Activated T-cell treated with anti-CD3 and anti-CD28 coated beads, Interleukin-2, amount 50 U/mL, for 72 hours (primary cell): ENCODE measurements around the gene COMMD7. TPM values are rescaled to one million over a fixed set of nuclear protein-coding genes. Genes with fewer than 3 reads are reported as not detected.
A peak's percentile ranks its signal among the peaks of the same experiment; 100 is the strongest.
"Not testable (repeated sequence)": the region's sequence is repeated elsewhere in the genome, so short reads cannot be mapped to it uniquely, and the experiment has no call there.

Experiments used
- ATAC-seq, 2 donors: fragments of 150-1000 bp; cut with Tn5 transposase; replicated peaks in 1 of 2; 2 replicates each; pipeline ENCODE4 v1.10.0; 2021; ENCODE audit warnings: moderate library complexity in 2 of 2, mild to moderate bottlenecking in 1 of 2
- DNase-seq, 2 donors: peaks; one replicate each; pipeline ENCODE4 v3.0.0; 2021 to 2022; ENCODE audit warnings: mixed read lengths in 1 of 2
- H3K27ac Mint-ChIP-seq: one replicate; pipeline ENCODE4 v1.8.0; 2022; ENCODE audit warnings: mild to moderate bottlenecking, moderate library complexity, mixed read lengths
- H3K27me3 Mint-ChIP-seq: one replicate; pipeline ENCODE4 v1.8.0; 2022; ENCODE audit warnings: low read depth, mixed read lengths
- H3K36me3 Mint-ChIP-seq, 2 donors: one replicate each; pipeline ENCODE4 v1.8.0; 2022; ENCODE audit warnings: mixed read lengths in 2 of 2, mild to moderate bottlenecking in 1 of 2; ENCODE audit not compliant: insufficient read depth in 2 of 2
- H3K4me1 Mint-ChIP-seq: one replicate; pipeline ENCODE4 v1.8.0; 2022; ENCODE audit warnings: low read depth, mixed read lengths
- H3K4me3 Mint-ChIP-seq, 2 donors: one replicate each; pipeline ENCODE4 v1.8.0; 2022; ENCODE audit warnings: mild to moderate bottlenecking in 2 of 2, mixed read lengths in 2 of 2, moderate library complexity in 2 of 2
- H3K9me3 Mint-ChIP-seq, 2 donors: one replicate each; pipeline ENCODE4 v1.8.0; 2022; ENCODE audit warnings: mixed read lengths in 2 of 2
- total RNA-seq, 2 donors: library from RNA; stranded (reverse); gene quantifications; one replicate each; pipeline ENCODE4 v1.2.3, GENCODE V29; 2022

COMMD7 gene
- total RNA-seq, 2 donors from 2014 or later = 51.8 to 62.0 TPM

DNA sequence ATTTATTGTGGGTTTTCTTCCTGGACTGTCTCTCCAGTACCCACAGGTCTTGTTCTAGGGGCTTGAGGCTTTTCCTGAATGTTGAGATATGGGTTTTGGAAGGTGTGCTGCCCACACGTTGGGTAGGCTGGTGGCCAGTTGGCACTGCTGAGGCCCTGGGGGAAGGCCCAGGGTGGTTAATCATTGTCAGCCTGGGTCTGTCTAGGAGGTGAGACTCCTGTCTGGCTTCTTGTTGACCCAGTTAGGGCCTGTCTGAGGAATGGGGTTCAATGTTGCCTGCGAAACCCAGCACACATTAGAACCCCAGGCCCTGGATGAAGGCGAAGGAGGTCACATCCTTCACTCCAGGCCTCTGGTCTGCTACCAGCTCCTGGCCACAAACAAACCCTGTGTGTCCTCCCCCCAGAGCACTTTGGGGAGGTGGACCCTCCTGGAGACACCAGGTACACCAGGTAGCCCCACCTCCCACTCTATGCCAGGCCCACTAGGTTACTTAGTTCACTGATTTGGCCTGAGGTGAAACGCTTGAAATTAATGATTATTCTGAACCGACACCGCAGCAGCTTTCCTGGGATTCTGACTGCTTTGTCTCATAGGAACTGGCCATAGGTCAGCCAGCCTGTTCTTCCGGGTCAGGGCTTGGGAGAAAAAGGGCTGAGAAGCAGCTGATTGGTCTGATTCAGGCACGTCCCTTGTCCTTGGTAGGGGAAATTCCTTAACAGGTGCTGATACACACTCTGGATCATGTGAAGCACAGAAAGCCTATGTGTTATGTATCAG is 34.1 kb upstream of the COMMD7 start:
- Mint-ChIP-seq H3K27me3 (no peaks in the 10 kb centered on the region), H3K4me1 (peaks cover 32% of the 10 kb centered on the region), H3K27ac (no peak overlapping the region), H3K36me3 (no peaks in the 10 kb centered on the region), H3K4me3 (no peak overlapping the region), H3K9me3 (no peaks in the 10 kb centered on the region)
- no peak for ATAC-seq
- no peak for DNase-seq

DNA sequence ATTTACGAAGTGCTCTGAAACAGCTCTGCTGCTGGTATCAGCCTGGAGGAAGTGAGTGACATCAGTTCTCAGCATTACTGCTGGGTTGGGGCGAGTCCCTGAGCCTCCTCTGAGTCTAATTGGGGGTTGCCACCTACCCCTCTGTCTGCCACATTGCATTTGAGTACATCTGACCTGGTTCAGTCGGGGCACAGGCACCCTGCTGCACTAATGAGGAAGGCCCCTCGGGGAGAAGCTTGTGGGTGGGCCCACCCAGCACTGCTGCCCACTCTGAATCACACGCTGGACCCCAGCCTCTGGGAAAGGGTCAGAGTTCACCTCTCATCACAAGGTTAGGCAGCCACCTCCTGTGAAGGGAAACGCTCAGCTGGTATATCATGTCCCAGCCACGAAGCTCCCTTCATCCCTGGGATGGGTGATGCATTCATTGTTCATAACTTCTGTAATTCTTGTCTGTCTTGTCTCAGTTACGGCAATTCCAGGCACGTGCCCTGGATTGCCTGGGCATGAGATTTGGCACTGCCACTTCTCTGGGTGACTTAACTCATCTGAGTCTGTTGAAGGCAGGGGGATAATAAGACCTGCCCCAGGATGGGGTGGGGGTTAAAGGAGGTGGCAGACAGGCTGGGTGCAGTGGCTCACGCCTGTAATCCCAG is 32.2 kb upstream of the COMMD7 start:
- H3K4me3 Mint-ChIP-seq = no peak overlapping the region
- no peaks in the 10 kb centered on the region for H3K36me3 Mint-ChIP-seq
- peak in 1 of 2 donors; percentile 28 for ATAC-seq
- DNase-seq = no peak
- H3K9me3 Mint-ChIP-seq = no peaks in the 10 kb centered on the region
- H3K27ac Mint-ChIP-seq = no peak overlapping the region
- peaks cover 45% of the 10 kb centered on the region for H3K4me1 Mint-ChIP-seq
- H3K27me3 Mint-ChIP-seq = no peaks in the 10 kb centered on the region

DNA sequence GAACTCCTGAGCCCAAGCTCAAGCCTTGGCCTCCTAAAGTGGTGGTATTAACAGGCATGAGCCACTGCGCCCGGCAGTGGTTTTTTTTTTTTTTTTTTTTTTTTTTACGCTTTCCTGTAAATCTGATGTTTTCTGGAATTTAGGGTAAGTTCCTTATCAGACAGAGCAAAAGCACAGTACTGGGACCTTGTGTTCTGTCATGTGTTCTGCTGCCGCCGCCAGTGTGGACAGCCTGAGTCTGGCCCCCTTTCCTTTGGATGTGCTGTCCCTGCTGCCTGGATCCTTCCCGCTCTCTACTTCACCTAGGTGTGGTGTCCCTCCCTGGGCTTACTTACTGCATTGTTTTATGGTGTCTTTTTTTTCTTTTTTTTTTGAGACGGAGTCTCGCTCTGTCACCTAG is 30.6 kb upstream of the COMMD7 start:
- Mint-ChIP-seq H3K36me3 (no peaks in the 10 kb centered on the region), H3K27ac (no peak overlapping the region), H3K4me3 (no peak overlapping the region), H3K27me3 (no peaks in the 10 kb centered on the region), H3K9me3 (no peaks in the 10 kb centered on the region), H3K4me1 (peaks cover 45% of the 10 kb centered on the region)
- DNase-seq (no peak), ATAC-seq (no peak)

DNA sequence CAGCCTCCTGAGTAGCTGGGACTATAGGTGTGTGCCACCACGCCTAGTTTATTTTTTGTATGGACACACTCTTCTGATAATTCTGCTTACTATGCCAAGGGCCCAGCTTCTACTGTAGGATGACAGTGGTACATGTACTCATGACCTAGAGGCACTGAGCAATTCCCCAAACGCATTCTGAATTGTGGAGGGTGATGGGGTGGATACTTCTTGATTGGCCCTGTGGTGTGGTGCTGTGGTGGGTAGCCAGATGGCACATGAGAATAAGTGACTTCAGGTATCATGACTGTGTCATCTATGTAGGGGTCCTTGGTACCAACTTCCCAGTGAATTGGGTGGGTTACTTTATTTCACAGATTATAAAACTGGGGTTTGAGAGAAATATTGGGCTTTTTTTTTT is 30.0 kb upstream of the COMMD7 start:
- no peak overlapping the region for H3K27ac Mint-ChIP-seq
- DNase-seq = no peak
- no peak overlapping the region for H3K4me3 Mint-ChIP-seq
- H3K36me3 Mint-ChIP-seq = no peaks in the 10 kb centered on the region
- H3K4me1 Mint-ChIP-seq = peaks cover 39% of the 10 kb centered on the region
- no peaks in the 10 kb centered on the region for H3K9me3 Mint-ChIP-seq
- no peaks in the 10 kb centered on the region for H3K27me3 Mint-ChIP-seq
- ATAC-seq = no peak

DNA sequence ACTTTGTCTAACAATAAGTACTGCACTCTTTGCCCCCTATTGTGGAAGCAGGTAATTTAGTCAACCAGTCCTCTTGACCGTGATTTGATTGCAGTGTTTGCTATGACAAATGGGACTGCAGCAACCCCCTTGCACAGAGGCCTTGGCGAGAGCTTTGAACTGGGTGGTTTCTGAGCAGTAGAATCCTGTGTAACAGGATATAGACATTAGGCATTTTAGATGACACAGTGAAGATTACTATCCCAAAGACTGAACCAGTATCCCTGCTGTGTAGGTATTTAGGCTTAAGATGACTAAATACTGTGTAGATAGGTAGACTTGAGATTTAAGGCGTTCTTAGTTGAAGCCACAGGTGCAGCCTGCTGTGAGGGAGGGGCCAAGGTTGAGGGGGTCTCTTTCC is 28.8 kb upstream of the COMMD7 start:
- no peak overlapping the region for H3K27ac Mint-ChIP-seq
- H3K4me3 Mint-ChIP-seq = no peak overlapping the region
- no peaks in the 10 kb centered on the region for H3K36me3 Mint-ChIP-seq
- no peaks in the 10 kb centered on the region for H3K9me3 Mint-ChIP-seq
- ATAC-seq (no peak), DNase-seq (no peak)
- H3K27me3 Mint-ChIP-seq = no peaks in the 10 kb centered on the region
- H3K4me1 Mint-ChIP-seq = peaks cover 33% of the 10 kb centered on the region

DNA sequence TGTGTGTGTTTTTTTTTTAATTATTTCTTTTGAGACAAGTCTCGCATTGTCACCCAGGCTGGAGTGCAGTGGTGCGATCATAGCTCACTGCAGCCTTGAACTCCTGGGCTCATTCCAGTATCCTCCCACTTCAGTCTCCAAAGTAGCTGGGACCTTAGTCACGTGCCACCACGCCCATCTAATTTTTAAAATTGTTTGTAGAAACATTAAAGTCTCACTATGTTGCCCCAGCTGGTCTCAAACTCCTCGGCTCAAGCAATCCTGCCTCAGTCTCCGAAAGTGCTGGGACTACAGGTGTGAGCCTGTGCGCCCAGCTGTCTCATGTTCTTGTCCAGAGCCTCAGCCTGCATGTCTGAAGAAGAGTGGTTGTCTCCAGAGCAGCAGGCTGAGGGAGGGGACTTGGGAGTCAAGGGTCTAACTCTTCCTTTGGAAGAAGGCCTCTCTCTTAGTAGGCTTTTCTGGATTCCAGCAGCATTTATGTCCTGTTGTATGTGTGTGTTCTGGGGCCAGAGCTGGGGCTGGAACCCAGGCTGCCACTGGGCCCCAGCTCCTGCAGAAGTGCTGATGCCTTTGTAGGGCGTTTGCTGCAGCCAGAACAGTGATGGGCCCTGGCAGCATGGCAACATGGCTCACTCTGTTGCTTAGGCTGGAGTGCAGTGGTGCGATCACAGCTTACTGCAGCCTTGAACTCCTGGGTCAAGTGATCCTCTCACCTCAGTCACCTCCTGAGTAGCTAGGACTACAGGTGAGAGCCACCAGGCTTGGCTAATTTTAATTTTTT is 24.3 kb upstream of the COMMD7 start:
- ATAC-seq (no peak), DNase-seq (no peak)
- H3K9me3 Mint-ChIP-seq = no peaks in the 10 kb centered on the region
- peaks cover 18% of the 10 kb centered on the region for H3K4me1 Mint-ChIP-seq
- no peaks in the 10 kb centered on the region for H3K36me3 Mint-ChIP-seq
- no peak overlapping the region for H3K4me3 Mint-ChIP-seq
- H3K27ac Mint-ChIP-seq = no peak overlapping the region
- peaks cover 5% of the 10 kb centered on the region for H3K27me3 Mint-ChIP-seq

DNA sequence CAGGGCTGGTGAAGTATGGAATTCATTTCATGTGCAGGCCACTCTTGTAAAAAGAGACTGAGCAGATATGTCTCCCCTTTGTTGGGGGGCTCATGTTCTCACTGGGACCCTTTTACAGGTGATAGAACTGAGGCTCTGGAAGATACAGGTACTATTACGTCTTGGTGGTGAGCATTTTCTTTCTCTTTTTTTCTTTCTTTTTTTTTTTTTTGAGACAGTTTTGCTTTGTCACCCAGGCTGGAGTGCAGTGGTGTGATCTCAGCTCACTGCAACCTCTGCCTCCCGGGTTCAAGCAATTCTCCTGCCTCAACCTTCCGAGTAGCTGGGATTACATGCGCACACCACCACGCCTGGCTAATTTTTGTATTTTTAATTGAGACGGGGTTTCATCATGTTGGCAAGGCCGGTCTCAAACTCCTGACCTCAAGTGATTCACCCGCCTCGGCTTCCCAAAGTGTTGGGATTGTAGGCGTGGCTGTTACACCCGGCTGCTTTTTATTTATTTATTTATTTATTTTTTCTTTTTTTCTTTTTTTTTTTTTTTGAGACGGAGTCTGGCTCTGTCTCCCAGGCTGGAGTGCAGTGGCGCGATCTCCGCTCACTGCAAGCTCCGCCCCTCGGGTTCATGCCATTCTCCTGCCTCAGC is 22.1 kb upstream of the COMMD7 start:
- DNase-seq, ATAC-seq, H3K4me3 Mint-ChIP-seq, H3K36me3 Mint-ChIP-seq, H3K9me3 Mint-ChIP-seq, H3K27ac Mint-ChIP-seq: not testable (repeated sequence)
- H3K27me3 Mint-ChIP-seq = peaks cover 12% of the 10 kb centered on the region
- peaks cover 13% of the 10 kb centered on the region for H3K4me1 Mint-ChIP-seq

DNA sequence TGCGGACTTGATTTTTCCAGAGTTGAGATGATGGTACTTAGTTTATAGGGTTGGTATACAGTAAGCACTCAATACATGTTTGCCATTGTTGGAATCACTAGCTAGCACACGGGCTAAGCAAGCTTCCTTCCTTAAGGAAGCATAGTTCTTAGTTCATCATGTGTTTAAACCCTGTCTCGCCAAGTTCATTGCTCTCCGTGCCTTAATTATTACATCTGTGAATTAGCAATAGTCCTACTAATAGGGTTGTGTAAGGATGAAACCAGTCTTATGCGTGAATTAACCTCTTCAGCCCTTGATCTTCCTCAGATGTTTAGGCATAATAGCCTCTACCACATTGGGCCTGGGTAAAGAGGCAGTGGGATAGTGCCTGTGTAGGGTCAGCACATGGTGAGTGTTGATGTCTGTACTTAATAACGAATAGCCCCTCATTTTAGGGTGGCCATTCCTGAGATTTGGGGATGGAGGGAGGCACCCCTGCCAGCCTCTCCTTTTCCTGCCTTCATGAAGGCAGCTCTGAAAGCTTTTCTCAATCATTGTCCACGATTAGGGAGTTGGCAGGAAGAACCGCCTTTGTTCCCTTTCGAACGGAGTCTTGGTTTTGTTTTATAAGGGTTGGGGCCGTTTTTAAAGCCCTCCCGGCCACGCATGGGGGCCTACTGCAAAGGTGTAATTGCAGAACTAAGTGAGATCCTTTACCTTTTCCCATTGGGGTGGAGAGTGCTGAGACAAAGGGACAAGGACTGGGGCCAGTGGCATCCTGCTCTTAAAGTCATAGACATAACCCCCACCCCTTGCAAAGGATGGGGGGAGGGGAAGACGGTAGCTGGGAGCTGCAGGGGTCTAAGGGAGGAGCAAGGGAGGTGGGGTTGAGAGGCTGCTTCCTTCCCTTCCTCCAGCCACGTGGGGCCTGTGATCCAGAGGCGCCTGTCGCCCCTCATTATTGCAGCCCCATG is 21.0 kb upstream of the COMMD7 start:
- ATAC-seq (no peak), DNase-seq (no peak)
- H3K36me3 Mint-ChIP-seq = no peaks in the 10 kb centered on the region
- peak overlapping the region; percentile 37 to 92 for H3K4me3 Mint-ChIP-seq
- H3K9me3 Mint-ChIP-seq = no peaks in the 10 kb centered on the region
- no peak overlapping the region for H3K27ac Mint-ChIP-seq
- H3K27me3 Mint-ChIP-seq = peaks cover 12% of the 10 kb centered on the region
- peaks cover 13% of the 10 kb centered on the region for H3K4me1 Mint-ChIP-seq

DNA sequence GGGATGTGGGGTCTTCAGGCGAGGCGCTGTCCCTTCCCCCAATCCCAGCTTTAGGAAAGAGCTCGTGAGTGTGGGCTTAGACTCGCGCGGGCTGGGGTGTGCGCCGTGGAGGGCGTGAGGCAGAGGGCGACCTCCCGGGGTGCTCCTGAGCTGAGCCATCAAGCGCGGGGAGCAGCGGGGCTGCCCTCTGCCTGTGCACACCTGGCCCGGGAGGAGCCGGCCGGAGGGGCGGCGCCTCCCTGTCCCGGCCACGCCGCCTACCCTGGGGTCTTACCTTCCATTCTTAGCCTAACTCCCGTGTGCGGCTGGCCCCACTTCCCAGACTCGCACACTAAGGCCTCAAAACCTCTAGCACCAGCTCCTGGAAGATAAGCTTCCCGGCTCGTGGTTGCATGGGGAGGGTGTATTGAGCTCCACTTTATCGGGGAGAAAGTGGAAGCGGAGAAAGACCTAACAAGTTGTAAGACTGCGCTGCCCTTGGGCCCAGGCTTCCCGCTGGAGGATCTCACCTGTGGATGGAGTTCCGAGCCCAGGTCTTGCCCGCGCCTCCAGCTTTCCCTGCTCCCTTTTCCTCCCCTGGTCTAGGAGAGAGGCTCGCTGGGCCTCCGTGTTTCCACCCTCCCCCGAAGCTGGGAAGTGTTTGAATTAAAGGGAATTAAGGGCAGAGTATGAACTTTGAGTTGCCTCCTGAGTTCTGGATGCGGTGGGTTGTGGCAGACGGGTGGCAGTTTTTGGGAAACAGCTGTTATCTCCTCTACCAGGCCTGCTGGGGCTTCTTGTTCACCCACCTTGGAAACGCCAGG is 20.1 kb upstream of the COMMD7 start:
- Mint-ChIP-seq H3K4me1 (peaks cover 18% of the 10 kb centered on the region), H3K36me3 (no peaks in the 10 kb centered on the region), H3K27ac (no peak overlapping the region), H3K9me3 (no peaks in the 10 kb centered on the region), H3K27me3 (peaks cover 12% of the 10 kb centered on the region), H3K4me3 (peak overlapping the region; percentile 89 to 92)
- peak in 1 of 2 donors; percentile 20 for DNase-seq
- no peak for ATAC-seq

DNA sequence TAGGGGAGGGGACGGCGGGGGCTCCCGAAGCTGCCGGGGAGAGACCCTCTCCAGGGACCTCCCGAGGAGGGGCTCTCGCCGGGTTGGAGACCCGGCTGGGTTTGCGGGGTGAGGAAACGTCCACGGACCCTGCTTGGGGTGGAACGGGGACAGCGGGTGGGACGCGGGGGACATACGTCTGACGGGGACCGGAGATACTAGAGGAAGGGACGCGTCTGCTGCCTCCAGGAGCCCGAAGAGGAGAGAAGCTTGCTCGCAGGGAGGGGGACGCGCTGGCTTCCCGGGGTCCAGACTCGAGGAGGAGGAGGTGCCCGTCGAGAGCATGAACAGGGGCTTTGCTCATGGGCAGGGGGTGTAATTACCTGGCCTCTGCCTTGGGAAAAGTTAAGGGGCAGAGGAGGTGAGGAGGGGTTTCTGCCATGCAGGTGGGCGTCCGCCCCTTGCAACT is 19.5 kb upstream of the COMMD7 start:
- DNase-seq (peak; percentile 35 to 37), ATAC-seq (peak; percentile 36 to 39)
- H3K4me3 Mint-ChIP-seq = peak overlapping the region; percentile 89 to 92
- no peak overlapping the region for H3K27ac Mint-ChIP-seq
- H3K9me3 Mint-ChIP-seq = no peaks in the 10 kb centered on the region
- peaks cover 18% of the 10 kb centered on the region for H3K4me1 Mint-ChIP-seq
- peaks cover 12% of the 10 kb centered on the region for H3K27me3 Mint-ChIP-seq
- no peaks in the 10 kb centered on the region for H3K36me3 Mint-ChIP-seq

DNA sequence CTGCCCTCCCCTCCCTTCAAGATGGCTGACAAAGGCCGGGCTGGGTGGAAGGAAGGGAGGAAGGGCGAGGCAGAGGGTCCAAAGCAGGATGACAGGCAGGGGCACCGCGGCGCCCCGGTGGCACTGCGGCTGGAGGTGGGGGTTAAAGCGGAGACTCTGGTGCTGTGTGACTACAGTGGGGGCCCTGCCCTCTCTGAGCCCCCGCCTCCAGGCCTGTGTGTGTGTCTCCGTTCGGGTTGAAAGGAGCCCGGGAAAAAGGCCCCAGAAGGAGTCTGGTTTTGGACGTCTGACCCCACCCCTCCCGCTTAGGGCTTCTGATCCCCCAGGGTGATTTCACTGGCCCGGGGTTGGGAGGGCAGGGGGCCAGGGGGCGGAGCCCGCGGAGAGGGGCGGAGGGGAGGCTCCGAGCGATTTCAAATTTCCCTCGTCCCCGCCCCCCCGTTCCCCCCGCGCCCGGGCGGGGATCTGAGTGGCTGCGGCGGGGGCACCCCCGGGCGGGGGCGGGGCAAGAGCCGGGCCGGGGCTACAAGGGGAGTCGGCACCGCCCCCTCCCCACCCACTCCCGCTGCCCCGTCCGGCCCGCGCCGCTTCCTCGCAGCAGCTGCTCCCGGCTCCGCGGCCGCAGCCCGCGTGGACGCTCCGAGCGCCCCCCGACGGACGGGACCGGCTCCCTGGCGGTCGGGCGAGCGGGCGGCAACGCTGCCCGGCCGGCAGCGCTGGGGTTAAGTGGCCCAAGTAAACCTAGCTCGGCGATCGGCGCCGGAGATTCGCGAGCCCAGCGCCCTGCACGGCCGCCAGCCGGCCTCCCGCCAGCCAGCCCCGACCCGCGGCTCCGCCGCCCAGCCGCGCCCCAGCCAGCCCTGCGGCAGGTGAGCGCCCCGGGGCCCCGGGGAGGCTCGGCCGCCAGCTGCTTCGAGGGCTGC is 18.8 kb upstream of the COMMD7 start, which contains the start of gene DNMT3B:
TSS of gene DNMT3B (plus strand) at position 555 of the 923 bp plus-strand sequence. CDS start 17,939 bp downstream, outside the sequence.
- peak within 1 kb of the TSS; percentile 13 for H3K27ac Mint-ChIP-seq
- no peaks in the 10 kb centered on the region for H3K9me3 Mint-ChIP-seq
- H3K36me3 Mint-ChIP-seq = no peaks in the 10 kb centered on the region
- peaks cover 12% of the 10 kb centered on the region for H3K27me3 Mint-ChIP-seq
- DNase-seq = peak; percentile 85 to 87
- H3K4me3 Mint-ChIP-seq = peak within 1 kb of the TSS; percentile 89 to 92
- ATAC-seq = peak; percentile 84 to 87
- H3K4me1 Mint-ChIP-seq = peaks cover 18% of the 10 kb centered on the region
